Muscle layer of colon (tissue), 2 donors: ENCODE data around the gene TEX28.

Source experiments
- H3K27ac ChIP-seq: one replicate; pipeline ENCODE4 v1.7.0; 2013; ENCODE audit warnings: low read depth, mild to moderate bottlenecking, low read length, moderate library complexity
- H3K27me3 ChIP-seq, 2 donors: one replicate each; pipeline ENCODE4 v1.7.0; 2013; ENCODE audit warnings: low read length in 2 of 2, mild to moderate bottlenecking in 2 of 2; ENCODE audit not compliant: insufficient read depth in 2 of 2, control insufficient read depth in 1 of 2
- H3K36me3 ChIP-seq: one replicate; pipeline ENCODE4 v1.7.0; 2013; ENCODE audit warnings: mild to moderate bottlenecking, low read length; ENCODE audit not compliant: insufficient read depth
- H3K4me1 ChIP-seq: one replicate; pipeline ENCODE4 v1.7.0; 2013; ENCODE audit warnings: mild to moderate bottlenecking, low read length; ENCODE audit not compliant: insufficient read depth
- H3K4me3 ChIP-seq, 2 donors: one replicate each; pipeline ENCODE4 v1.7.0; 2013; ENCODE audit warnings: low read length in 2 of 2, low read depth in 1 of 2, mild to moderate bottlenecking in 1 of 2, moderate library complexity in 1 of 2
- H3K9ac ChIP-seq: one replicate; pipeline ENCODE4 v1.7.0; 2013; ENCODE audit warnings: low read length
- H3K9me3 ChIP-seq: one replicate; pipeline ENCODE4 v1.7.0; 2013; ENCODE audit warnings: mild to moderate bottlenecking, low read length
- donor health status: abdominal sarcoma.
- donor health status: Adenocarcinoma of cecum.

The TEX28 gene

GRCh38 chrX:154325541-154325940 is 30.6 kb upstream of the TEX28 start:
- Histone ChIP-seq H3K27ac (no peak overlapping the region), H3K9me3 (no peaks in the 10 kb centered on the region), H3K36me3 (no peaks in the 10 kb centered on the region), H3K4me1 (peaks cover 11% of the 10 kb centered on the region), H3K9ac (no peak overlapping the region), H3K4me3 (no peak overlapping the region), H3K27me3 (peaks cover 0 to 1% of the 10 kb centered on the region in 2 donors)

GRCh38 chrX:154323537-154323936 is 28.6 kb upstream of the TEX28 start:
- no peaks in the 10 kb centered on the region for H3K36me3 ChIP-seq
- peaks cover 11% of the 10 kb centered on the region for H3K4me1 ChIP-seq
- peaks cover 0 to 12% of the 10 kb centered on the region in 2 donors for H3K27me3 ChIP-seq
- H3K4me3 ChIP-seq: no peak overlapping the region
- no peak overlapping the region for H3K9ac ChIP-seq
- no peak overlapping the region for H3K27ac ChIP-seq
- H3K9me3 ChIP-seq: no peaks in the 10 kb centered on the region

GRCh38 chrX:154322890-154323289 is 28.0 kb upstream of the TEX28 start:
- no peaks in the 10 kb centered on the region for H3K36me3 ChIP-seq
- H3K4me3 ChIP-seq: no peak overlapping the region
- peaks cover 0 to 13% of the 10 kb centered on the region in 2 donors for H3K27me3 ChIP-seq
- H3K9me3 ChIP-seq: no peaks in the 10 kb centered on the region
- no peak overlapping the region for H3K27ac ChIP-seq
- H3K4me1 ChIP-seq: peaks cover 11% of the 10 kb centered on the region
- H3K9ac ChIP-seq: no peak overlapping the region

GRCh38 chrX:154321594-154321993 is 26.7 kb upstream of the TEX28 start:
- Histone ChIP-seq H3K9ac (no peak overlapping the region), H3K27ac (no peak overlapping the region), H3K27me3 (peaks cover 0 to 20% of the 10 kb centered on the region in 2 donors), H3K4me1 (peaks cover 11% of the 10 kb centered on the region), H3K36me3 (no peaks in the 10 kb centered on the region), H3K4me3 (no peak overlapping the region), H3K9me3 (no peaks in the 10 kb centered on the region)

- Histone ChIP-seq H3K4me3 (no peak overlapping the region), H3K9ac (no peak overlapping the region), H3K9me3 (no peaks in the 10 kb centered on the region), H3K36me3 (no peaks in the 10 kb centered on the region), H3K27me3 (peaks cover 0 to 20% of the 10 kb centered on the region in 2 donors), H3K27ac (no peak overlapping the region), H3K4me1 (peaks cover 11% of the 10 kb centered on the region)
Measured at GRCh38 chrX:154321152-154321551, 26.2 kb upstream of the TEX28 start.

GRCh38 chrX:154320406-154320805 is 25.5 kb upstream of the TEX28 start:
- Histone ChIP-seq H3K27me3 (peaks cover 0 to 20% of the 10 kb centered on the region in 2 donors), H3K36me3 (no peaks in the 10 kb centered on the region), H3K4me1 (peaks cover 6% of the 10 kb centered on the region), H3K9ac (no peak overlapping the region), H3K4me3 (no peak overlapping the region), H3K9me3 (no peaks in the 10 kb centered on the region), H3K27ac (no peak overlapping the region)

GRCh38 chrX:154317391-154317995 is 22.6 kb upstream of the TEX28 start:
- Histone ChIP-seq H3K4me3 (no peak overlapping the region), H3K36me3 (no peaks in the 10 kb centered on the region), H3K9me3 (no peaks in the 10 kb centered on the region), H3K9ac (no peak overlapping the region), H3K4me1 (no peaks in the 10 kb centered on the region), H3K27ac (no peak overlapping the region), H3K27me3 (peaks cover 0 to 20% of the 10 kb centered on the region in 2 donors)

GRCh38 chrX:154315416-154315815 is 20.5 kb upstream of the TEX28 start:
- Histone ChIP-seq H3K4me1 (no peaks in the 10 kb centered on the region), H3K27ac (no peak overlapping the region), H3K27me3 (peaks cover 0 to 18% of the 10 kb centered on the region in 2 donors), H3K9me3 (no peaks in the 10 kb centered on the region), H3K36me3 (no peaks in the 10 kb centered on the region), H3K9ac (no peak overlapping the region), H3K4me3 (no peak overlapping the region)

- Histone ChIP-seq H3K4me3 (no peak overlapping the region), H3K9me3 (no peaks in the 10 kb centered on the region), H3K36me3 (no peaks in the 10 kb centered on the region), H3K9ac (no peak overlapping the region), H3K27ac (no peak overlapping the region), H3K27me3 (peaks cover 0 to 8% of the 10 kb centered on the region in 2 donors), H3K4me1 (no peaks in the 10 kb centered on the region)
Measured at GRCh38 chrX:154313147-154313546, 18.2 kb upstream of the TEX28 start.

GRCh38 chrX:154312116-154312515 is 17.2 kb upstream of the TEX28 start:
- no peak overlapping the region for H3K4me3 ChIP-seq
- H3K4me1 ChIP-seq: no peaks in the 10 kb centered on the region
- H3K27me3 ChIP-seq: peaks cover 0 to 4% of the 10 kb centered on the region in 2 donors
- H3K9ac ChIP-seq: no peak overlapping the region
- no peak overlapping the region for H3K27ac ChIP-seq
- no peaks in the 10 kb centered on the region for H3K9me3 ChIP-seq
- H3K36me3 ChIP-seq: no peaks in the 10 kb centered on the region

- H3K4me3 ChIP-seq: no peak overlapping the region
- H3K36me3 ChIP-seq: no peaks in the 10 kb centered on the region
- peaks cover 0 to 4% of the 10 kb centered on the region in 2 donors for H3K27me3 ChIP-seq
- no peaks in the 10 kb centered on the region for H3K4me1 ChIP-seq
- H3K27ac ChIP-seq: no peak overlapping the region
- H3K9me3 ChIP-seq: no peaks in the 10 kb centered on the region
- H3K9ac ChIP-seq: no peak overlapping the region
Measured at GRCh38 chrX:154310616-154311536, 16.0 kb upstream of the TEX28 start.
